Spinal cord (tissue), 10 donors: ENCODE data around the gene STEAP3. TPM values are rescaled to one million over a fixed set of nuclear protein-coding genes. Genes with fewer than 3 reads are reported as not detected.

Experiments
- DNase-seq, 6 donors: peaks; one replicate each; pipeline versions ENCODE4 v3.0.0 to v3.0.0-alpha.2; 2013 to 2015; ENCODE audit warnings: low spot score in 6 of 6, low read depth in 4 of 6
- H3K27ac ChIP-seq: one replicate; pipeline ENCODE4 v1.5.1; 2013; ENCODE audit warnings: low read depth, low read length, control low read depth
- H3K27me3 ChIP-seq: one replicate; pipeline ENCODE4 v1.6.1; 2013; ENCODE audit warnings: low read length; ENCODE audit not compliant: control insufficient read depth, insufficient read depth
- H3K36me3 ChIP-seq: one replicate; pipeline ENCODE4 v1.6.1; 2013; ENCODE audit warnings: low read length; ENCODE audit not compliant: control insufficient read depth, insufficient read depth
- H3K4me1 ChIP-seq: one replicate; pipeline ENCODE4 v1.6.1; 2013; ENCODE audit warnings: low read length; ENCODE audit not compliant: control insufficient read depth, insufficient read depth
- H3K4me3 ChIP-seq: one replicate; pipeline ENCODE4 v1.5.1; 2013; ENCODE audit warnings: low read depth, low read length, control low read depth
- H3K9me3 ChIP-seq: one replicate; pipeline ENCODE4 v1.6.1; 2013; ENCODE audit warnings: low read length; ENCODE audit not compliant: control insufficient read depth, insufficient read depth
- WGBS: methylation state at CpG from one replicate; pipeline ENCODE4 v1.1.5; 2013; ENCODE audit warnings: missing lambda C conversion rate; ENCODE audit not compliant: insufficient coverage; 5-methylcytosine and 5-hydroxymethylcytosine counted together
- polyA plus RNA-seq, 2 donors: library from polyadenylated mRNA; unstranded; fragments of 120-200 nt; gene quantifications; one replicate each; pipeline ENCODE4 v1.2.1, GENCODE V29; 2013; ENCODE audit not compliant: insufficient read length in 2 of 2
- total RNA-seq, 2 donors: library from RNA; depleted of rRNA in 1 of 2; stranded (reverse); fragments of 120-200 nt in 1 of 2; fragments of >200 nt in 1 of 2; gene quantifications; one replicate each; pipeline versions ENCODE4 v1.2.3 to v1.2.4, GENCODE V29; 2013 to 2014
- donor health status: healthy.

The STEAP3 gene
- total and polyA plus RNA-seq, 4 donors = 0.94 to 7.0 (median 3.1) TPM

DNA sequence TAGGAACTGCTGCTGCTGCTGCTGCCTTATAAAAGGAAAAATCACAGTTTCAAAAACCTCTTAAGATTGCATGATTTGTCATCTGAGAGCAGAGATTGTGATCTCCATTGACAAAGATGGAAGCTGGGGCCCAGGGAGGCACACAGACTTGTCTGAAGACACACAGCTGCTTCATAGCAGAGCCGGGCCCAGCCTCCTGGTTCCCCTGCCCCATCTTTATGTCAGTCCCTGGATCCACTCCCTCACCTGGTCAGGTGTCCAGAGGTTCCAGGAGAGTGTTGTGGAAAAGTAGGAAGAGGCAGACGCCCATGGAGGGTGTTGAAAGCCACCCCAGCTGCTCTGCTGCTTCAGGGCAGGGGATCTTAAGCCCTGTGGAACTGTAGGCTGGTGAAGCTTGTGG lies 20.0 kb downstream of the STEAP3 start:
- Histone ChIP-seq H3K4me1 (peaks cover 9% of the 10 kb centered on the region), H3K9me3 (no peaks in the 10 kb centered on the region), H3K27ac (no peak overlapping the region), H3K27me3 (no peaks in the 10 kb centered on the region), H3K4me3 (no peak overlapping the region), H3K36me3 (peaks cover 6% of the 10 kb centered on the region)
- 93% methylated on average over 2 of the region's 2 CpGs for WGBS
- DNase-seq = no peak

DNA sequence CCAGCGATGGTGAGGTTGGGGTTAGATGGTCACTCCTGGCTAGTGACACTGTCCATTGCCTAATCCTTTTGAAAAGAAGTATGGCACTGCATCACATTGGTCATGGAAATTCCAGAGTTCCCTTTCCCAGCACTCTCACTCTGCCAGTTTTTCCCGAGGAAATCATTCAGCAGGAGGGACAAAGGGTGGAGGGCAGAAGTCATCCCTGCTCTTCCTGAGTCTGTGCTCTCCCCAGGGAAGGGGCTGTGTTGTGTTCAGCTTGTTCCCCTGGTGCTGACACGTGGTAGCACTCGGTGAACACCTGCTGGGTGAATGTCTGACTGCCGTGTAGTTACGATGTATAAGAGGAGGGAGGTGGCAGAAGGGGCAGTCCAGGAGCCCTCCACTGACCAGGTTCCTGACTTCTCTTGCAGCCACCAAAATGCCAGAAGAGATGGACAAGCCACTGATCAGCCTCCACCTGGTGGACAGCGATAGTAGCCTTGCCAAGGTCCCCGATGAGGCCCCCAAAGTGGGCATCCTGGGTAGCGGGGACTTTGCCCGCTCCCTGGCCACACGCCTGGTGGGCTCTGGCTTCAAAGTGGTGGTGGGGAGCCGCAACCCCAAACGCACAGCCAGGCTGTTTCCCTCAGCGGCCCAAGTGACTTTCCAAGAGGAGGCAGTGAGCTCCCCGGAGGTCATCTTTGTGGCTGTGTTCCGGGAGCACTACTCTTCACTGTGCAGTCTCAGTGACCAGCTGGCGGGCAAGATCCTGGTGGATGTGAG lies 21.6 kb downstream of the STEAP3 start:
- no peaks in the 10 kb centered on the region for H3K9me3 ChIP-seq
- H3K27me3 ChIP-seq = no peaks in the 10 kb centered on the region
- H3K27ac ChIP-seq = no peak overlapping the region
- WGBS = 88% methylated on average over 17 of the region's 17 CpGs
- peaks cover 10% of the 10 kb centered on the region for H3K4me1 ChIP-seq
- peaks cover 6% of the 10 kb centered on the region for H3K36me3 ChIP-seq
- H3K4me3 ChIP-seq = no peak overlapping the region
- DNase-seq = no peak

DNA sequence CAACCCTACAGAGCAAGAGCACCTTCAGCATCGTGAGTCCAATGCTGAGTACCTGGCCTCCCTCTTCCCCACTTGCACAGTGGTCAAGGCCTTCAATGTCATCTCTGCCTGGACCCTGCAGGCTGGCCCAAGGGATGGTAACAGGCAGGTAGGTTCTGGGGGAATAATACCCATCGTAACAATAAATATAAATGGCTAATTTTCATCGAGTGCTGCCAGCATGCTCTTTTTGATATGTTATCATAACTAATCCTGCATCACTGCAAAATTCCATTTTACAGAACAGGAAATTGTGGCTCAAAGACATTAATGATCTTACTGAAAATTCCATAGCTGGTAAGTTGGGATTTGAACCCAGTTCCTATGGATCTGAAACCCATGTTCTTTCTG lies 22.2 kb downstream of the STEAP3 start:
- Histone ChIP-seq H3K9me3 (no peaks in the 10 kb centered on the region), H3K36me3 (peaks cover 6% of the 10 kb centered on the region), H3K4me3 (no peak overlapping the region), H3K4me1 (peaks cover 10% of the 10 kb centered on the region), H3K27ac (no peak overlapping the region), H3K27me3 (no peaks in the 10 kb centered on the region)
- WGBS = no CpG with 5 or more reads among the region's 3 CpGs
- DNase-seq = no peak

DNA sequence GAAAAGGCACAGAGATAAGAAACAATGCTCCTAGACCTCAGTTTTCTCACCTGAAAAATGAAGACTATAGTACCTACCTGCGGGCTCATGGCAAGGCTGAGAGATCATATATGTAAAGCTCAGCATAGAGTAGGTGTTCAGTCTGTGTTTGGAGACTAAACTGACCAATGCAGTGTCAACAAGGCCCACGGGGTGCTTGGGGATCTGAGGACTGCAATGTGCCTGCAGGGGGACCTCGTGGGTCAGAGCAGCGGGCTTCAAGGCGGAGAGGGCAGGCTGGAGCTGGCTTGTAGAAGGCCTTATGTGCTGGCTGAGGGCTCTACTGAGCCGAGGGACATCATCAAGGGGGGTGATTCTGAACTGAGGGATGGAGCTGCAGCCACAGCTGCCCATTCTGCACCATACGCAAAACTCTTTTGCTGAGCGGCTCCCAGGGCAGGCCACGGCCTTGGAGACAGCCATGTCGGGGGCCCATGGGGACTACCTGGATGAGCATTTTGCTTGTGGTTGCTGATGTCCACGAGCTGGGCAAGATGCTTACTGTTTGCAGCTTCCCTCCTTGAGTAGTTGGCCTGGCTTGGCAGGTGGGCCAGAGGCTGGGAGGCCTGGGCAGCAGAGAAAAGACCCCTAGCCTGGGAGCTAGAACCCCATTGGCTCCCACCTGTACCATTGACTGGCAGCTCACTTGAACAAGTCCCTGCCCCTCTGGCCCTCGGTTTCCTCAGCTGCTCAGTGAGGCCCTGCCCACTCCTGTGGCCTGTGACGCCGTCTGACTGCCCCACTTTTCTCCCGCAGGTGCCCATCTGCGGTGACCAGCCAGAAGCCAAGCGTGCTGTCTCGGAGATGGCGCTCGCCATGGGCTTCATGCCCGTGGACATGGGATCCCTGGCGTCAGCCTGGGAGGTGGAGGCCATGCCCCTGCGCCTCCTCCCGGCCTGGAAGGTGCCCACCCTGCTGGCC lies 23.5 kb downstream of the STEAP3 start:
- no peak for DNase-seq
- Histone ChIP-seq H3K9me3 (no peaks in the 10 kb centered on the region), H3K27ac (no peak overlapping the region), H3K27me3 (no peaks in the 10 kb centered on the region), H3K4me1 (peaks cover 13% of the 10 kb centered on the region), H3K36me3 (peaks cover 6% of the 10 kb centered on the region), H3K4me3 (no peak overlapping the region)
- 88% methylated on average over 24 of the region's 24 CpGs for WGBS

DNA sequence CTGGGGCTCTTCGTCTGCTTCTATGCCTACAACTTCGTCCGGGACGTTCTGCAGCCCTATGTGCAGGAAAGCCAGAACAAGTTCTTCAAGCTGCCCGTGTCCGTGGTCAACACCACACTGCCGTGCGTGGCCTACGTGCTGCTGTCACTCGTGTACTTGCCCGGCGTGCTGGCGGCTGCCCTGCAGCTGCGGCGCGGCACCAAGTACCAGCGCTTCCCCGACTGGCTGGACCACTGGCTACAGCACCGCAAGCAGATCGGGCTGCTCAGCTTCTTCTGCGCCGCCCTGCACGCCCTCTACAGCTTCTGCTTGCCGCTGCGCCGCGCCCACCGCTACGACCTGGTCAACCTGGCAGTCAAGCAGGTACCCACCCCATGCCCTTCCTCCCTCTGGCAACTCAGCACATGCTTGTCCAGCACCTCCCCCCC lies 24.2 kb downstream of the STEAP3 start:
- Histone ChIP-seq H3K27ac (no peak overlapping the region), H3K4me1 (peaks cover 13% of the 10 kb centered on the region), H3K9me3 (no peaks in the 10 kb centered on the region), H3K4me3 (no peak overlapping the region), H3K27me3 (no peaks in the 10 kb centered on the region), H3K36me3 (peaks cover 6% of the 10 kb centered on the region)
- WGBS = 96% methylated on average over 29 of the region's 29 CpGs
- no peak for DNase-seq

DNA sequence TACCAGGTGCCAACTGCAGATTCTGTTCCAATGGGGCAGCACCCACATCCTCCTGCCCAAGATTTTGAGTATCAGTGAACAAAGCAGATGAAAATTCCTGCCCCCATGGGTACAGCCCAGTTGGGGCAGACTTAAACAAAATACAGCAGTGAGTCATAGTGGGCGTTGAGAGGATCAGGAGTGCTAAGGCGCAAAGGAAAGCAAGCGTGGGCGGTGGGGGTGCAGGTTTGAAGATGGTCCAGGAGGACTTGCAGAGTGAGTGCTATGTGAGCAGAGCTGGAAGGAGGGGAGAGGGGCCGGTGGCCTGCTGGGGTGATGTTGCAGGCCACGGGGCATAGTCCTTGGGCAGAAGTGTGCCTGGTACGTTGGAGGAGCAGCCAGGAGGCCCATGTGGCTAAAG lies 24.7 kb downstream of the STEAP3 start:
- WGBS = 91% methylated on average over 7 of the region's 7 CpGs
- no peaks in the 10 kb centered on the region for H3K9me3 ChIP-seq

DNA sequence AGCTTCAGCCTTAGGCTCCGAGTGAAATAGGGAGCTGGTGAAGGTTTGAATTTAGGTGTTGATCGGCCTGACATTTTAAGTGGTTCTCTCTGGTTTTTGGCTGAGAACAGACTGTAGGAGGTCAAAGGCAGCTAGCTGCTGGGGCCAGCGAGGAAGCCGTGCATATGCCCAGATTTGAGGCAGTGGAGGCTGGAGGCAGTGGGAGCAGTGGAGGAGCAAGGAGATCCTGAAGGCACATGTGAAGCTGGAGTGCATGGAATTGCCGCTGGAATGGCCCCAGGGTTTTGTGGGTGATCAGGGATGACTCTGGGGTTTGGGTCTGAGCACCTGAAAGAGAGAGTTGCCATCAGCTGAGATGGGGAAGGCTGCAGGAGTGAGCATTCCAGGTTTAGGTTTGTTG lies 25.1 kb downstream of the STEAP3 start:
- WGBS = 94% methylated on average over 5 of the region's 5 CpGs
- Histone ChIP-seq H3K9me3 (no peaks in the 10 kb centered on the region), H3K4me3 (no peak overlapping the region), H3K4me1 (peaks cover 13% of the 10 kb centered on the region), H3K36me3 (peaks cover 6% of the 10 kb centered on the region), H3K27me3 (no peaks in the 10 kb centered on the region), H3K27ac (no peak overlapping the region)
- DNase-seq = no peak

More for the DNA sequence above, 24.7 kb downstream of the STEAP3 start:
- Histone ChIP-seq H3K4me1 (peaks cover 13% of the 10 kb centered on the region), H3K4me3 (no peak overlapping the region), H3K27ac (no peak overlapping the region), H3K36me3 (peaks cover 6% of the 10 kb centered on the region), H3K27me3 (no peaks in the 10 kb centered on the region)
- no peak for DNase-seq

DNA sequence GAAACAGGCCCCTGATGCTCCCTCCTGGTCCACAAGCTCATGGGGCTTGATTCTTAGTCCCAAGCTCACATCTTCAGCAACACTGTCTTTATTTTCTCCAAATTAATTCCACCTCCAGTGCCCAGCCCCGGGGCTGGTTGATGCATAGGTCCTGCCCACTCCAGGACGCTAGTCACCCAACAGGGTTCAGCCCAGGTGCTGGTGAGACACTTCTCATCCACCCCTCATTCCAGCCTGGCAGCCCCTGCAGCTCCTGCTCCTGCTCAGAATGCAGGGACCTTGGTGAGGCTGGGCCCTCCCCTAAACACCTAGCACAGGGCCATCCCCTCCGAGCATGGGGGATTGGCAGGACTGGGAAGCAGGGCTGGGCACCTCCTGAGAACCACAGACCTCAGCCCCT lies 25.7 kb downstream of the STEAP3 start:
- peaks cover 6% of the 10 kb centered on the region for H3K36me3 ChIP-seq
- no peaks in the 10 kb centered on the region for H3K9me3 ChIP-seq
- DNase-seq = no peak
- H3K4me1 ChIP-seq = peaks cover 13% of the 10 kb centered on the region
- WGBS = 78% methylated on average over 3 of the region's 3 CpGs
- no peak overlapping the region for H3K4me3 ChIP-seq
- no peaks in the 10 kb centered on the region for H3K27me3 ChIP-seq
- no peak overlapping the region for H3K27ac ChIP-seq

DNA sequence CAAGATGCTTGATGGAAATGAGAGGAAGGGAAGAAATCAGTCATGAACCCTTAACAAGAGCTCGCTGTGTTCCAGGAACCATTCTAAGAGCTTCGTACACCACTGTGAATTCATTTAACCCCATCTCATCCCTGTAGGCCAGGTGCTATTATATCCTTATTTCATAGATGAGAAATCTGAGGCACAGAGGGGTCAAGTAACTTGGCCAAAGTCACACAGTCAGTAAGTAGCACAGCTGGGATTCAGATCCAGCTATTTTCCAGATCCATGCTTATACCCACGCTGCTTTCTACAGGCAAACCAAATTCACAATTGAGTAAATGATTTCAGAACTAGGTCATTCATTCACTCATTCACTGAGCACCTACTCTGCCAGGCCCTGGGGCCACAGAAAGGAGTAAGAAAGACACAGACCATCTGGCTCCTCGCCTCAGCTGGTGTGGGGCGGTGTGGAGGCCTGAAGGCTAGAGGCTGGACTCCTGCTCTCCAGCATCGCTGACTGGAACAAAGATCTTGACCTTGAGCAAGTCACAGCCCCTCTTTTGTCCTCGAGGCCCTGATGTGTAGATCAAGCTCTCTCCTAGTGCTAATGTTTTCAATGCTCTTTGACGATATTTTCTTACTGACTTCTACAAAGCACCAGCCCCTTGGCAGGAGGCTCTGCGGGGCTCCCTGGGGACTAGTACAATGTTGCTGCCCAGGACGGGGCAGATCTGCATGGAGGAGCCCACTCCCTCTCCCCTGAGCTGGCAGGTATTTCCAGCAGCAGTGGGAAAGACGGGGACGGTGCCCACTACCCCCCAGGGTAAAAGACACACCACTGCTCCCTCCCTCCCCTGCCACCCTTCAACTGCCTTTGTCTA lies 26.5 kb downstream of the STEAP3 start:
- Histone ChIP-seq H3K4me3 (no peak overlapping the region), H3K4me1 (peaks cover 13% of the 10 kb centered on the region), H3K9me3 (no peaks in the 10 kb centered on the region), H3K27me3 (no peaks in the 10 kb centered on the region), H3K27ac (no peak overlapping the region), H3K36me3 (peaks cover 6% of the 10 kb centered on the region)
- peak in 1 of 6 donors; percentile 38 for DNase-seq
- 44% methylated on average over 10 of the region's 12 CpGs for WGBS
